GM18907 (cell line): ENCODE measurements around the gene TPRX1.
A peak's percentile ranks its signal among the peaks of the same experiment; 100 is the strongest.
"Not testable (repeated sequence)": the region's sequence is repeated elsewhere in the genome, so short reads cannot be mapped to it uniquely, and the experiment has no call there.

Experiments
- ATAC-seq: cut with Tn5 transposase; IDR thresholded peaks from one replicate; pipeline ENCODE4 v1.9.1; 2021; ENCODE audit warnings: mild to moderate bottlenecking, moderate library complexity; ENCODE audit not compliant: unreplicated experiment

TPRX1 gene

GRCh38 chr19:47802521-47803043 lies 1.8 kb downstream of the TPRX1 start:
- no peak for ATAC-seq

- ATAC-seq = no peak
These were observed 3.1 kb downstream of the TPRX1 start for GRCh38 chr19:47801270-47801669.

- no peak for ATAC-seq
These were observed 5.5 kb downstream of the TPRX1 start for GRCh38 chr19:47798904-47799266.

GRCh38 chr19:47797996-47798903 lies 6.1 kb downstream of the TPRX1 start:
- no peak for ATAC-seq

- no peak for ATAC-seq
These were observed 7.6 kb downstream of the TPRX1 start for GRCh38 chr19:47796785-47797184.

- ATAC-seq = no peak
These were observed 9.8 kb downstream of the TPRX1 start for GRCh38 chr19:47794526-47794925.

GRCh38 chr19:47792616-47793015 lies 11.7 kb downstream of the TPRX1 start:
- no peak for ATAC-seq

GRCh38 chr19:47790398-47790814 lies 13.9 kb downstream of the TPRX1 start:
- no peak for ATAC-seq

- not testable (repeated sequence) for ATAC-seq
These were observed 14.5 kb downstream of the TPRX1 start for GRCh38 chr19:47789811-47790210.

GRCh38 chr19:47787307-47787706 lies 17.0 kb downstream of the TPRX1 start:
- not testable (repeated sequence) for ATAC-seq

- ATAC-seq = no peak
These were observed 17.8 kb downstream of the TPRX1 start for GRCh38 chr19:47786566-47786965.

- ATAC-seq = no peak
These were observed 22.6 kb downstream of the TPRX1 start for GRCh38 chr19:47781590-47782262.

- ATAC-seq = no peak
These were observed 24.2 kb downstream of the TPRX1 start for GRCh38 chr19:47780215-47780551.

GRCh38 chr19:47779524-47780214 lies 24.7 kb downstream of the TPRX1 start:
- ATAC-seq = no peak

GRCh38 chr19:47778954-47779351 lies 25.4 kb downstream of the TPRX1 start:
- no peak for ATAC-seq

- ATAC-seq = peak; percentile 84
These were observed 26.1 kb downstream of the TPRX1 start, which contains the start of gene SELENOW for GRCh38 chr19:47778049-47778953. Gene SELENOW (plus strand): TSS chr19:47778703. CDS start chr19:47778786, 83 bp downstream.

GRCh38 chr19:47777245-47778048 lies 26.9 kb downstream of the TPRX1 start:
- ATAC-seq = not testable (repeated sequence)

- ATAC-seq = no peak
These were observed 27.8 kb downstream of the TPRX1 start for GRCh38 chr19:47776568-47776967.

- ATAC-seq = not testable (repeated sequence)
These were observed 33.1 kb downstream of the TPRX1 start for GRCh38 chr19:47771291-47771690.
